BE2C (cell line): Measurements from ENCODE around the gene PITPNM1.
"Not testable (repeated sequence)": the region's sequence is repeated elsewhere in the genome, so short reads cannot be mapped to it uniquely, and the experiment has no call there.

ENCODE experiments used
- DNase-seq: peaks from one replicate; pipeline ENCODE4 v3.0.0-alpha.2; 2020
- H3K27me3 ChIP-seq: fragments of 250-450 bp; sonication (Bioruptor Pico); 2 replicates; pipeline ENCODE4 v1.5.1; 2020; ENCODE audit warnings: mild to moderate bottlenecking
- H3K36me3 ChIP-seq: fragments of 250-450 bp; sonication (Bioruptor Pico); 2 replicates; pipeline ENCODE4 v1.5.1; 2020; ENCODE audit warnings: mild to moderate bottlenecking
- H3K4me1 ChIP-seq: fragments of 250-450 bp; sonication (Bioruptor Pico); 2 replicates; pipeline ENCODE4 v1.5.1; 2020
- H3K4me3 ChIP-seq: 2 replicates; pipeline ENCODE4 v1.5.1; 2011; ENCODE audit warnings: low read depth, low read length
- H3K9me3 ChIP-seq: fragments of 250-450 bp; sonication (Bioruptor Pico); 2 replicates; pipeline ENCODE4 v1.5.1; 2020
- CTCF ChIP-seq: IDR thresholded peaks from 2 replicates; pipeline ENCODE4 v1.5.1; 2012; ENCODE audit warnings: mild to moderate bottlenecking, low read depth, low read length

PITPNM1 gene

GRCh38 chr11:67482827-67483798, 22.1 kb downstream of the PITPNM1 start, which contains the start of gene AIP:
AIP (plus strand) TSS chr11:67483026; CDS start chr11:67483159, 133 bp downstream.
- TF ChIP-seq CTCF = no peak
- H3K4me3 ChIP-seq = peak within 1 kb of the TSS; percentile 73
- peak; percentile 99 for DNase-seq
- peaks cover 3% of the 10 kb centered on the region for H3K36me3 ChIP-seq
- H3K4me1 ChIP-seq = no peaks in the 10 kb centered on the region
- H3K27me3 ChIP-seq = no peaks in the 10 kb centered on the region
- 0 out of 2 replicates have a peak, but pooled peaks cover 8% of the 10 kb centered on the region for H3K9me3 ChIP-seq

GRCh38 chr11:67482275-67482826, 22.8 kb downstream of the PITPNM1 start:
- Histone ChIP-seq H3K4me3 (peak overlapping the region; percentile 73), H3K4me1 (no peaks in the 10 kb centered on the region), H3K27me3 (no peaks in the 10 kb centered on the region), H3K36me3 (no peaks in the 10 kb centered on the region; the same call in 1 of the 2 replicates), H3K9me3 (0 out of 2 replicates have a peak, but pooled peaks cover 8% of the 10 kb centered on the region)
- no peak for TF ChIP-seq CTCF
- DNase-seq = no peak

- not testable (repeated sequence) for H3K4me1 ChIP-seq, H3K36me3 ChIP-seq, H3K4me3 ChIP-seq, DNase-seq, H3K27me3 ChIP-seq, H3K9me3 ChIP-seq
These were observed 27.7 kb downstream of the PITPNM1 start for GRCh38 chr11:67477344-67478050.

GRCh38 chr11:67476692-67477091, 28.5 kb downstream of the PITPNM1 start:
- not testable (repeated sequence) for H3K9me3 ChIP-seq, DNase-seq, H3K27me3 ChIP-seq, H3K4me3 ChIP-seq, H3K4me1 ChIP-seq, H3K36me3 ChIP-seq

- H3K4me3 ChIP-seq = no peak overlapping the region
- no peaks in the 10 kb centered on the region for H3K36me3 ChIP-seq
- DNase-seq = no peak
- H3K4me1 ChIP-seq = no peaks in the 10 kb centered on the region
- no peaks in the 10 kb centered on the region for H3K27me3 ChIP-seq
- H3K9me3 ChIP-seq = no peaks in the 10 kb centered on the region
- no peak for TF ChIP-seq CTCF
These were observed 32.3 kb downstream of the PITPNM1 start for GRCh38 chr11:67472882-67473281.

DNA sequence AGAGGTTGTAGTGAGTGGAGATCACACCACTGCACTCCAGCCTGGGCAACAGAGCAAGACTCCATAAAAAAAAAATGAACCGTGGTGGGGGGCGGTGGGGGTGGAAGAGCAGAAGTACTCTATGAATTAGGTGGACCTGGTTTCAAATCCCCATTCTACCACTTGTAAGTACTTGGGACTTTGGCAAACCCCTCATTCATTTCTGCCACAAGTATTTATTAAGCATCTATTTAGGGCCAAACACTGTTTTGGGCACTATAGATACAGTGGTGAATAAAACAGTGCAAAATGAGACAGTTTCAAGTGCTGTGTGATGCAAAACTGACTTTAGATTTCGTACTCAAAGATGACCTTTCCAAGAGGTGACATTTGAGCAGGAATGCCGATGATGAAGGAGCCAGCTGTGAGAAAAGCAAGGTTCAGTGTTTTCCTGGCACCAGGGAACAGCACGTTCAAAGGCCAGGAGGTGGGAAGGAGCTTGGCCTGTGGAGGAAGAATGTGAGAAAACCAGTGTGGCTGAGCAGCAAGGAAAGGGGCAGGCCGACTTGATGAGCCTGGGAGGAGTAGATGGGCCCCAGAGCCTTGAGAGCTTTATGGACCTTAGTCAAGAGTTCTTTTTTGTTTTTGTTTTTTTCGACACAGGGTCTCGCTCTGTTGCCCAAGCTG, 34.7 kb downstream of the PITPNM1 start:
- Histone ChIP-seq H3K27me3 (no peaks in the 10 kb centered on the region), H3K36me3 (no peaks in the 10 kb centered on the region), H3K4me1 (no peaks in the 10 kb centered on the region), H3K9me3 (no peaks in the 10 kb centered on the region), H3K4me3 (no peak overlapping the region)
- TF ChIP-seq CTCF = no peak
- DNase-seq = no peak
